GM11168 (cell line): ENCODE data around the gene COL21A1.

ENCODE experiments used
- in situ Hi-C: fragments of 300-500 bp; cut with MboI; formaldehyde crosslinking; loops from one replicate; pipeline ENCODE4 v1.12.0; 2022; ENCODE audit warnings: low sequenced_read_pairs; ENCODE audit not compliant: unreplicated experiment

Gene COL21A1

GRCh38 chr6:56144538-56145324 lies 102.6 kb downstream of the COL21A1 start:
- in situ Hi-C loops: no loop called here

DNA sequence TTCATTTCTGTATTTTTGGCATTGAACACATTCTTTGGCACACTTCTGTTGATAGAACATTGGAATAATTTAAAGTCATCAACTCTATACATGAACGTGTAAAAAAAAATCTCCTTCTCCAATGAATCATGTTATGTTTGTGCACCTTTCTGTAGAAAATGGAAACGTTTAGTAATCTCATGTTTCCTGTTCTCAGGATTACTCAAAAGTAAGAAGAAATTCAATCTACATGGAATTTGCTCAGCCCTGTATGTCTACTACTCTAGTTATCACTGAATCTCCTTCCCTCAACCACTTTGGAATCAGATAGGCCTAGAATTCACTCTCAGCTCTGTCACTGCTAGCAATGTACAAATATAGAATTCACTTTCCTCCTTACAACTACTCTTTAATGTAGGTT lies 103.6 kb downstream of the COL21A1 start:
- in situ Hi-C loops: no loop called here

DNA sequence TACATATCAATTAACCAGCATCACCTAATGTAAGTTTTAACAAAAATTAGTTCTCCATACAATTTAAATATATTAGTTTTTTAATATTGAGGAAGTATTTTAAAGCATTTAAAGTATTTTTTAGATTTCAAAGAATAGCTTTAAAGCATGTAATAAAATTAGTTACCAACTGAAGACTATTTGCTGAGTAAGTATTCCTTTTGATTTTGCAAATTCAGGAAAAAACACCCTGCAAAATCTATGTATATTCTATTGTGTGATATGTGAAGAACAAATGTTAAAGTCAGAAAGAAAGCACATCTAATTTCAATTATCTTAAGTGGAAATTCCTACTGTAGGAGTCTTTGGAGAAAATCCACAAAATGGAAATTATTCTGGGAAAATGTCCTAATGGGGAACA lies 107.3 kb downstream of the COL21A1 start:
- in situ Hi-C loops: no loop called here

GRCh38 chr6:56115715-56116114 lies 131.7 kb downstream of the COL21A1 start:
- in situ Hi-C loops: no loop called here

DNA sequence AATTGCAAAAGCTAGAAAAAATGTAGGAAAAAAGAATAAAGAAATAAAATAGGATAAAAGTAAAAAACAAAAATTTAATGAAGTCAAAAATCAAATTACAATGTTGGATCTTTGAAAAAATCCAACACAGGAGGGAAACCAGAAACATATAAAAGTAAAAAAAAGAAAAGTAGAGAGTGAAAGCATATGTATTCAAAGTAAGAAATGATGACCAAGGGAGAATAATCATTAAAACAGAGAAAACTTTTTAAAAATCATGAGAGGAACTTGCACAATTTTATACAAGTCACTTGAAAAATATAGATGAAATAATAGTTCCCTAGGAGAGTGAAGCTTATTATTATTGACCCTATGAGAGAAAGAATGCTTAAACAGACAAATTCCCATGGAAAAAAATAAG lies 138.2 kb downstream of the COL21A1 start:
- in situ Hi-C loops: no loop called here

DNA sequence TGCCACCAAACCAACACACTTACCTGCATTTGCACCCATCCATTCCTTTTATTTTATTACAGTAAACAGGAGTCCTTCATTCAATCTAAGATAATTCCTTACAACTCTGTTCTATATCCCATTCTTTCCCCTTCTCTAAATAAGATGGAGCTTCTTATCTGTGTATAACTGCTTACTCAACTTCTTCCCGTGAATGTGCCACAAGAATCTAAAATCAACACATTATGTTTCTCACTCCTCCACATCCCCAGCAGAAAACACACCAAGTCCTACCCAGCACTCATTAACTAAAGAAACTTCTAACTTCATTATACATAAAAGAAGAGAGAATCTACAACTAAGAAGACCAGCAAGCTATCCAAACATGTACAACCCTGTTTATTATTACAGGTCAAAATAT lies 141.1 kb downstream of the COL21A1 start:
- in situ Hi-C loops: no loop called here

- in situ Hi-C loops: no loop called here
Measured at GRCh38 chr6:56104591-56104990, 142.8 kb downstream of the COL21A1 start.

DNA sequence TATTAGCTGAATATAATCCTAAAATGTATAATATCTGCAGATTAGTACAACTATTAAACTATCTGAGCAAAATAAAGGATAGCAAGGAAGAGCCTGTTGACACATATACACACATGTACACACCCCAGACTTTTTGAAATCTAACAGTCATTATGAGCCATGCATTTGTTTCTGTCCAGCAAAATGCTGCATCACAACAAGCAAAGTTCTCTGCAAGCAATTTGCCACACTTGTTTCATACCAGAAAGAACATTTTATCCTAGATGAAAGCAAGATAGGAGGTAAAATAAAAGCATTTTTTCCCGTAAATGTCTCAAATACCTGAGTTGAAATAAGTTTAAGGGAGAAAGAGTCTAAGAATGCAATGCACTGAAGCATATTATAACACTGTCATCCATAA lies 145.2 kb downstream of the COL21A1 start:
- in situ Hi-C loops: no loop called here

- in situ Hi-C loops: no loop called here
Measured at GRCh38 chr6:56101141-56101553, 146.2 kb downstream of the COL21A1 start.

GRCh38 chr6:56096946-56097621 lies 150.3 kb downstream of the COL21A1 start:
- in situ Hi-C loops: no loop called here

- in situ Hi-C loops: no loop called here
Measured at GRCh38 chr6:56096541-56096940, 150.8 kb downstream of the COL21A1 start.

DNA sequence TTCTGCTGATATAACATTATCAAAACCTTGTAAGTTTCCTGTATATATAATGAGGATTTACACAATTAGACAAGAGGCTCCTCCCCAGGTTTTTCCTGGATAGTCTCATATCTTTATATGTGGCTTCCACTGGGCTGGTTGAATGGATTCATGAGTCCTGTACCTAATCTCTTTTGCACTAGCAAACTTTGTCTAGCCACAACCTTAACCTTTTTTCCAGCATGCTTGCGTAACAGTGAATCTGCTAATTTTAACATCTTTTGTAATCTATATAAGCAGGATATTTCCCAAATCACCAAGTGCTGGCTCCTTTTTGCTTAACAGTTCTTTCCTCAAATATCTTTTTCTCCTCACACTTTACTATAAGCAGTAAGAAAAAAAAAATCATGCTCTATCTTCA lies 153.6 kb downstream of the COL21A1 start:
- in situ Hi-C loops: no loop called here

- in situ Hi-C loops: no loop called here
Measured at GRCh38 chr6:56091159-56091869, 156.1 kb downstream of the COL21A1 start.

- in situ Hi-C loops: no loop called here
Measured at GRCh38 chr6:56088641-56089040, 158.7 kb downstream of the COL21A1 start.

DNA sequence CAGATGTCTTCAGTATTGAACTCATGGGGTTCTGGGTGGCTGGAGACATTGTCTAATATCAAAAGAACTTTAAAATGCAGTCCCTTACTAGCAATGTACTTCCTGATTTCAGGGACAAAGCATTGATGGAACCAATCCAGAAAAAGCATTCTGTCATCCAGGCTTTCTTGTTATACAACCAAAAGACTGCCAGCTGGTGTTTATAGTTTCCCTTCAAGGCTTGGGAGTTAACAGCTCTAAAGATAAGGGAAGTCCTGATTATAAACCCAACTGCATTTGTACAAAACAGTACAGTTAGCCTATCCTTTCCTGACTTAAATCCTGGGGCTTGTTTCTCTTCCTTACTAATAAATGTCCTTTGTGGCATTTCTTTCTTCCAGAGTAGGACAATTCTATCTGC lies 160.0 kb downstream of the COL21A1 start:
- in situ Hi-C loops: no loop called here

- in situ Hi-C loops: no loop called here
Measured at GRCh38 chr6:56079751-56080540, 167.4 kb downstream of the COL21A1 start.

DNA sequence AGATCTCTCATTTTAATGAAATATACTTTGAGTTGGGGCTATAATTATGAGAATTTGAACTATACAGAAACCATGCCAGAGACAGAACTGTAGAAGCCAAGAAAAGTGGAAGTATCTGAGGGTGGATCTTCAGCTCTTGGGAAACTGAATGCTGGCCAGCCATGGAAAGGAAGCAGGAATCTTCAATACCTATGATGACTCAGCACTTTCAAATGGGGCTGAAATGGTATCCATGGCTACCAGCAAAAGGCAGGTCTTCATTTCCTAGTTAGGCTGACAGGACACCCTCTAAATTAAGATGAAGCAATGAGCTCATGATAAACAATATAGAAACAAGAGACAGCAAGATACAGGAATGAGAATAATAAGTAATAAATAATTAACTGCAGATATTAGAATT lies 171.3 kb downstream of the COL21A1 start:
- in situ Hi-C loops: no loop called here

- in situ Hi-C loops: no loop called here
Measured at GRCh38 chr6:56073761-56074160, 173.6 kb downstream of the COL21A1 start.

DNA sequence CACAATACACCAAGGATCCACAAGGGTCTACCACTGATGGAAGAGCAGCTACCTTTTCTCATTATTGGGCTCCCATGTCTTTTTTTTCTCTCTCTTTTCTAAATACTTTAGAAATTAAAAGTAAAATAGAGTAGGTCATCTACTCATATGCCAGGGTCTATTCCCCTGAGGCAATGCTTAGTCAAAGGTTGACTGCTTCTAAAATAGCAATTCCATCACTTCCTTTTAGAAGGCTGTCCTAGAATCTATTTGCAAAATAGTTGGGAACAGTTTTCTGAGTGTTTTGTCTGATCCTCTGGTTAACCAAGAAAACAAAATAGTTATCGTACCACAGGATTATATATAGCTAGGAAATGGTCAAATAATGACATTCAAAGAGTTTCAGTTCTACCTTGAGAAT lies 174.1 kb downstream of the COL21A1 start:
- in situ Hi-C loops: no loop called here

DNA sequence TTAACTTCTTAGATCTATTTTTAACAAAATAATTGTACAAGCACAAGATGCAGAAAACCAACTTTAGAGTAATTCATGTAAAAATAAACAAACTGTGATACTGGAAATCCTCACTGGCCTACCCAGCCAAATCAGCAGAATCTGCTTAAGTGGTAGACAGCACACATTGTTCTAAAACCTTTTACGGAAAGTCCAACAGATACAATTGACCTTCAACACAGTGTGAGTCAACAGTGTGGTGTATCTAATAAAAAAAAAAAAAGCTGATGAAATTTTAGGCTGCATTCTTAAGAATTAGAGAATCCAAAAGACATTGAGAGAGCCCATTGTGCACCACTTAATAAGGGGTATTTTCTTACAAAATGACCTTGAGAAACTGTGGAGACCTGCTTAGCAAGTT lies 174.5 kb downstream of the COL21A1 start:
- in situ Hi-C loops: no loop called here
